LNCAP (cell line): ENCODE results near the gene HPD.

Experiments used
- TF ChIP-seq, protein P1 (sequence below): fragments of 450-650 bp; IDR thresholded peaks from 2 replicates; pipeline ENCODE4 v1.5.1; 2017; ENCODE audit warnings: mild to moderate bottlenecking

HPD gene

DNA sequence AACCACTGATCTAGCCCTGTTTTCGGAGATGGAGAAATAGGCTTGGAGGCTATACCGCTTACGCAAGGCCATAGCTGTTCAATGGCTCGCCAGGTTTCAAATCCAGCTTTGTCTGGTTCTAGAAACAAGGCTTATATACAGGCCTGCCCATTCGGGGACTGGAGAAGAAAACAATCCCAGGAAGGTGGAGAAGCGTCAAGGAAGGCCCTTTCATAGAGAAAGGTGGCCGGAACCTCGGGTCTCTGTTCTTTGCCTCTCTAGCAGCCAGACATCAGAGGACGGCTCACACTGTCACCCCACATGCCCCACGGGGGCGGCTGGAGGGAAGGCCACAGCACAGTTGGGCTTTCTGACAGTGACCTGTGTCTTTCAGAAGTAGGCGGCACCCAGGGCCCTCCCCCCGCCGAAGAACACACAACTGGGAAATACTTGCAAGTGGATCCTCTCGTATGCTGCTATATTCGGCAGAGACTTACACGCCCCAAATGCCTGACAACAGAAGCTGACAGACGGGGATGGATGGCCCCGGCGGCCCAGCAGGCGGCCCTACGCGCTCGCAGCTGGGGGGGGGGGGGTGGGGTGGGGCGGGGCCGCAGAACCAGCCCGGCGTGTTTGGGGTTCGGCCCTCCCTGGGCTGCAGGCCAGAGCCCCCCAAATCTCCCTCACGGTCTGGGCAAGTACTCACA is 59.4 kb downstream of the HPD start:
- TF ChIP-seq, protein P1, sequence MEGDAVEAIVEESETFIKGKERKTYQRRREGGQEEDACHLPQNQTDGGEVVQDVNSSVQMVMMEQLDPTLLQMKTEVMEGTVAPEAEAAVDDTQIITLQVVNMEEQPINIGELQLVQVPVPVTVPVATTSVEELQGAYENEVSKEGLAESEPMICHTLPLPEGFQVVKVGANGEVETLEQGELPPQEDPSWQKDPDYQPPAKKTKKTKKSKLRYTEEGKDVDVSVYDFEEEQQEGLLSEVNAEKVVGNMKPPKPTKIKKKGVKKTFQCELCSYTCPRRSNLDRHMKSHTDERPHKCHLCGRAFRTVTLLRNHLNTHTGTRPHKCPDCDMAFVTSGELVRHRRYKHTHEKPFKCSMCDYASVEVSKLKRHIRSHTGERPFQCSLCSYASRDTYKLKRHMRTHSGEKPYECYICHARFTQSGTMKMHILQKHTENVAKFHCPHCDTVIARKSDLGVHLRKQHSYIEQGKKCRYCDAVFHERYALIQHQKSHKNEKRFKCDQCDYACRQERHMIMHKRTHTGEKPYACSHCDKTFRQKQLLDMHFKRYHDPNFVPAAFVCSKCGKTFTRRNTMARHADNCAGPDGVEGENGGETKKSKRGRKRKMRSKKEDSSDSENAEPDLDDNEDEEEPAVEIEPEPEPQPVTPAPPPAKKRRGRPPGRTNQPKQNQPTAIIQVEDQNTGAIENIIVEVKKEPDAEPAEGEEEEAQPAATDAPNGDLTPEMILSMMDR: no peak

DNA sequence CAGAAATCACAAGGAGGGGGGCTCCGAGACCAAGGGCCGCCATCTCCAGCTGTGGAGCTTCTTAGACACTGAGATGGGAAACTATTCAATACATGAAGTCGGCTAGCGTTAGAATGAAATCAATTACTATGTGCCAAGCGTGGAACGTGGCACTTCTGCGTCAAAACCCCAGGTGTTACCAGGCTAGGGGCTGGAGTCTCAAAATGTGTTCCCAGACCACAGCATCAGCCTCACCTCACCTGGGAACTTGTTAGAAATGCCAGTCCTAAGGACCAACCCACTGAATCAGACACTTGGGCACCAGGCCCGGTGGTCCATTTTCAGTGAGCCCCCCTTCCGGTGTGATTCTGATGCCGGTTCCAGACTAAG is 59.9 kb downstream of the HPD start:
- TF ChIP-seq, protein P1: no peak

DNA sequence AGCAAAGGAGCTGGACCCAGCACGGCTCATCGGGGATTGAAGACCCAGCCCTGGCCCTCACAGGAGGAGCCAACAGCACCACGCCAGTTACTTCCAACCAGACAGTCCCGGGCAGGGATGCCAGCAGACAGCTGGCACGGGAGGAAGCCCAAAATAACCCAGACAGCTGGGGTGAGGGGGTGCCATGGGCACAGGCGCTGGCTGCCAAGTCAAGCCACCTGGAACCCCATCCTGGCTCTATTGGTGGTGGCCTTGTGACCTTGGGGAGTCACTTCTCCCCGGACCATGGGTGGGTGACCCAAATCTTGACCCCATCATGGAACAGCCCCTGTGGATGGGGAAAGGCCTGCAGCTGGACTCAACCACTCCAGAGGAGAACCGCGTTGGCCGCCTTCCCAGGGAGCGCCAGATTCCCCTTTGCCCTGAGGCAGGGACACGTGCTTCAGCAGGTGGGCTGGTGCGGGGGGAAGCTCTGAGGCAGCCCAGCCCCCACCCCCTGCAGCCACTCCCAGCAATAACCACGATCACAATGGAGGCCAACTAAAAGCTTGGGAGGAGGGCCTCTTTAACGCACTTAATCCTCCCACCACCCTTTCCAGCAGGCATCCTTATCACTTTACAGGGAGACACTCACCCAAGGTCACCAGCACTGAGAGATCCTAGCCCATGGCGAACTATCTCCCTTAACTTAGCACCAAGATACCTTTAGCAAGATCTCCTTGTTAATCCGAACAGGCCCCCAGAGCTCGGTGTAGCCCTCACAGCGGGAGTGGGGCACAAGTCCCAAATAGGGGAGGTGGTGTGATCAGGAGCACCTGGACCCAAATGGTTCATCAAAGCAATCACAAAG is 60.5 kb downstream of the HPD start:
- TF ChIP-seq, protein P1: no peak

DNA sequence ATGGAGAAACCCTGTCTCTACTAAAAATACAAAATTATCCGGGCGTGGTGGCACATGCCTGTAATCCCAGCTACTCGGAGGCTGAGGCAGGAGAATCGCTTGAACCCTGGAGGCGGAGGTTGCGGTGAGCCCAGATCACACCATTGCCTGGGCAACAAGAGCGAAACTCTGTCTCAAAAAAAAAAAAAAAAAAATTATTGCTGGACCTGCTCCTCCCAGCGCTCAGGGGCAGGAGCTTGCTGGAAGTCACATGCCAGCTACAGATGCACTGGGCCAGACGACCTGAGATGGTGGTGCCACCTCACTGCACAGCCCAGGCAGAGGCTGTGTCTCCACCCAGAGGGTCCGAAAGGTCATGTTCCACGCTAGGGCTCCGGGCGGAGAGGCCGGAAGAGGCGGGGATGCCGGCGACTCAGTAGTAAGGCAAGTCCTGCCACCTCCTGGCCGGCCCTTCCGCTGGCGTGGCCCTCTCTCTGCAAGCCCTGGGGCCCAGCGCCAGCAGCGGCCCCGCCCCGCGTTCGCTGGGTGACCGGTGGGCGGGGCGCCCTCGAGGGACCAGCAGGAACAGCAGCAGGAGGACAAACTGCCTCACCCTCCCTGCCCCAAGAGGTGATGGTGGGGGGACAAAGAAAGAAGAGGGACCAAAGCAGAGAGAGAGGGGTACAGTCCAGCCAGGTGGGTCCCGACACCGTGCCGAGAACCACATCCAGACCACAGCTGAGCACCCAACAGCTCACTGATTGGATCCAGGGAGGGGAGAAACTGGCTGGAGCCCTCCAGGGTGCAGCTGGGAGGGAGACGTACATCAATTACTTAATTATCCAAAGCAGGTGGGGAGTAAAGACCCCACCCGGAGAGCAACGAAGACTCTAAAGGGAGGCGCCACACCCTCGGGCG is 61.6 kb downstream of the HPD start:
- TF ChIP-seq, protein P1: peak; percentile 31; the same call in 1 of the 2 replicates

DNA sequence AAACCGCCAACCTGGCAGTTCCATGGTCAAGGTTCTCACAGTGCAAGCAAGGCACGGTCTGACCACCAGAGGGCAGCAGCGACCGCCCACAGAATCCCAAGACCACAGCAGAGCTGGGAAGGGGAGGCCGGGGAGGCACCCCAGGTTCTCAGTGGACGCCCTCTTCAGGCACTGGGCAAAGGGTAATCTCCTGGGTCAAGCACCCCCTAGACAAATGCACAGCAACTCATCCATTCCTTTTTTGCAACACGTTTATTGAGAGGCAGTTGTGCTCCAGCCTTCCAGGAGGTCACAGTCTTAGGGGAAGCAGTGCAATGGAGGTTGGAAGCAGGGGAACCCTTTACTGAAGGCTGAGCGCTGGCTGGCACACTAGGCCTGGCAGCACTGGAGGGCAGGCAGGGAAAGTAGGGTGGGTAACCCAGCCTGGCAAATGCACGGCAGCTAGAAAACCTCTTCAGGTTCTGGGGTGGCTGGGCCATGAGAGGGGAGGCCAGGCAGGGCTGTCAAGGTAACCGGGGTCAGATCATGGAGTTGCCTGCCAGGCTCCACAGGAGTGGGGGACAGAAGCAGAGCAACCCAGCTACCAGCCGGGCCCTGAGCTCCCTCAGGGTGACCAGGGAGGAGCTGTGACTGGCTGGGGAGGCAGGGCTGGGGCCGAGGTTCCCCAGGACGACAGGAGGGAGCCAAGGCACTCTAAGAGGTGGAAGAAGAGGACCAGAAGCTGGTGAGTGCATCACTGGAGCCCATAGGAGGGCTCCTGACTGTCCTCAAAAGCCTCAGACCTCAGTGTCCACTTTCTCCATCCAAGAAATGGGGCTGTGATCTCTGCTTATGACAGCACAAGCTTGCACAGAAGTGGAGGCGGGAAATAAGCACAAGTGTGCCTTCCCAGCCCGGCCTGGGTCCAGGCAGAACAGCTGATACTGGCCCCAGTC is 63.4 kb downstream of the HPD start:
- TF ChIP-seq, protein P1: peak; percentile 92

DNA sequence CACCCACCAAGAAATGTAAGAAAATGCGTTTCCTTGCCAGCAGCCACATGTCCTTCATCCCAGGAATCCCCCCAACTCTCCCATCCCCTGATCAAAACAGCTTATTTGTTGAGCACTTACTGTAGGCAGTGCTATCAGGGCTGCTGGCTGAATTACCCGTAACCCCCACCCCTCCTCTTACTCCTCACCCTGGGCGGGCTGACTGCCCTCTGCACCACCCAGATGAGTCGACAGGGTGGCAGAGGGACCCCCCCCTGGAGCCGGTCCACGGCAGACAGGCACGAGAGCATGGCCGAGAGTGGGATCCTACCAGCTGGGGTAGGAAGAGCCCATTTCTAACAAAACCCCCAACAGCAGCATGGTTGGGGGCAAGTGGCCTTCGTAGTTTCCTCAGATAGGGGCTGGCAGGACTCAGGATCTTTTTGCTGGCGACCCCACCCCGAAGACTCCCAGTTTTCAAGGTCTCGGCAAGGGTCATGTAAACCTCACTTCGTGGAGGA is 64.1 kb downstream of the HPD start:
- TF ChIP-seq, protein P1: no peak
